K562 (cell line): ENCODE data around the gene ZKSCAN3.

Source experiments
- CBX8 ChIP-seq: fragments of 200-600 bp; sonication (generic); IDR thresholded peaks from 2 replicates; pipeline ENCODE4 v1.6.1; 2012; ENCODE audit warnings: borderline replicate concordance, mixed run types, low read depth, mild to moderate bottlenecking, moderate library complexity, mixed read lengths, low read length, control low read depth, inconsistent platforms; ENCODE audit not compliant: poor library complexity, severe bottlenecking; ENCODE audit errors: extremely low read depth
- HDGF ChIP-seq: fragments of 450-650 bp; IDR thresholded peaks from 2 replicates; pipeline ENCODE4 v1.6.1; 2016
- ZSCAN29 ChIP-seq: fragments of 450-650 bp; IDR thresholded peaks from 2 replicates; pipeline ENCODE4 v1.6.1; 2017
- TF ChIP-seq, protein P1 (sequence below): sonication (generic); formaldehyde crosslinking; IDR thresholded peaks from 2 replicates; pipeline ENCODE4 v1.8.0; 2022; ENCODE audit warnings: mild to moderate bottlenecking, missing genetic modification reagents

DNA sequence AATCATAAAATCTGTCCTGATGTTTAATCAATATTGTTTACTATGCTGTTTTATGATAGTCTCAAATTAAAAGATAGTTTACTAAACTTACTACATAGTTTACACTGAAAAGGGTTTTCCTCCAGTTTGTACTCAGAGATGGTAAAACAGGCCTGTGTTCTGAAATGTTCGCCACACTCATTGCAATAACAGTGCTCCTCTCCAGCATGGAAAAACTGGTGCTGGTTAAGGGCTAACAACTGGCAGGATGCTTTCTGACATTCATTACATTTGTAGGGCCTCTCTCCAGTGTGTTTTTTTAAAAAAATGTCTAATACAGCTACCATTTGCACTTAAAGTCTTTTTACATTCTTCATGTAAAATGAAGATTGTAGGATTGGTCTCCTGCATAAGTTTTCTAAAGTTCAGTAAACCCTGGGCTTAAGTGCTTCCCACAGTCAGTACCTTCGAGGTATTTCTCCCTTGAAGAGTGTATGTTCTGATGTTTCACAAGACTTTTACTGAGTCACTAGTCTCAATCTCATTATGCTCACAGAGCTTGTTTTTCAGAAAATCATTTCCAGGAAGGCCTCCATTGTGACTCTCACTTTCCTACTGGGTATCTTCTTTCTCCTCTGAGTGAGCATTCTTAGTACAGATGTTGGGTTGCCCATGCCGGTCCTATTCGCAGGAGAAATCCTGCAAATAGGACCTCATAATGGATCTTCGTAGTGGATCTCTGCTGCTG is 58.5 kb downstream of the ZKSCAN3 start:
- TF ChIP-seq, protein P1, sequence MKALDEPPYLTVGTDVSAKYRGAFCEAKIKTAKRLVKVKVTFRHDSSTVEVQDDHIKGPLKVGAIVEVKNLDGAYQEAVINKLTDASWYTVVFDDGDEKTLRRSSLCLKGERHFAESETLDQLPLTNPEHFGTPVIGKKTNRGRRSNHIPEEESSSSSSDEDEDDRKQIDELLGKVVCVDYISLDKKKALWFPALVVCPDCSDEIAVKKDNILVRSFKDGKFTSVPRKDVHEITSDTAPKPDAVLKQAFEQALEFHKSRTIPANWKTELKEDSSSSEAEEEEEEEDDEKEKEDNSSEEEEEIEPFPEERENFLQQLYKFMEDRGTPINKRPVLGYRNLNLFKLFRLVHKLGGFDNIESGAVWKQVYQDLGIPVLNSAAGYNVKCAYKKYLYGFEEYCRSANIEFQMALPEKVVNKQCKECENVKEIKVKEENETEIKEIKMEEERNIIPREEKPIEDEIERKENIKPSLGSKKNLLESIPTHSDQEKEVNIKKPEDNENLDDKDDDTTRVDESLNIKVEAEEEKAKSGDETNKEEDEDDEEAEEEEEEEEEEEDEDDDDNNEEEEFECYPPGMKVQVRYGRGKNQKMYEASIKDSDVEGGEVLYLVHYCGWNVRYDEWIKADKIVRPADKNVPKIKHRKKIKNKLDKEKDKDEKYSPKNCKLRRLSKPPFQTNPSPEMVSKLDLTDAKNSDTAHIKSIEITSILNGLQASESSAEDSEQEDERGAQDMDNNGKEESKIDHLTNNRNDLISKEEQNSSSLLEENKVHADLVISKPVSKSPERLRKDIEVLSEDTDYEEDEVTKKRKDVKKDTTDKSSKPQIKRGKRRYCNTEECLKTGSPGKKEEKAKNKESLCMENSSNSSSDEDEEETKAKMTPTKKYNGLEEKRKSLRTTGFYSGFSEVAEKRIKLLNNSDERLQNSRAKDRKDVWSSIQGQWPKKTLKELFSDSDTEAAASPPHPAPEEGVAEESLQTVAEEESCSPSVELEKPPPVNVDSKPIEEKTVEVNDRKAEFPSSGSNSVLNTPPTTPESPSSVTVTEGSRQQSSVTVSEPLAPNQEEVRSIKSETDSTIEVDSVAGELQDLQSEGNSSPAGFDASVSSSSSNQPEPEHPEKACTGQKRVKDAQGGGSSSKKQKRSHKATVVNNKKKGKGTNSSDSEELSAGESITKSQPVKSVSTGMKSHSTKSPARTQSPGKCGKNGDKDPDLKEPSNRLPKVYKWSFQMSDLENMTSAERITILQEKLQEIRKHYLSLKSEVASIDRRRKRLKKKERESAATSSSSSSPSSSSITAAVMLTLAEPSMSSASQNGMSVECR: no peak
- TF ChIP-seq ZSCAN29: no peak
- no peak for TF ChIP-seq HDGF
- no peak for TF ChIP-seq CBX8
